Ishikawa (cell line): ENCODE measurements around the gene LIG1.

Source experiments
- CREB1 ChIP-seq: IDR thresholded peaks from 2 replicates; pipeline ENCODE4 v1.6.1; 2012; ENCODE audit warnings: low read depth
- EGR1 ChIP-seq: IDR thresholded peaks from 2 replicates; pipeline ENCODE4 v1.6.1; 2012
- TEAD4 ChIP-seq: IDR thresholded peaks from 2 replicates; pipeline ENCODE4 v1.6.1; 2012
- YY1 ChIP-seq: IDR thresholded peaks from 2 replicates; pipeline ENCODE4 v1.6.1; 2012; ENCODE audit warnings: low read depth
- TF ChIP-seq, protein P1 (sequence below): IDR thresholded peaks from 2 replicates; pipeline ENCODE4 v1.6.1; 2012; ENCODE audit warnings: low read depth, mild to moderate bottlenecking

DNA sequence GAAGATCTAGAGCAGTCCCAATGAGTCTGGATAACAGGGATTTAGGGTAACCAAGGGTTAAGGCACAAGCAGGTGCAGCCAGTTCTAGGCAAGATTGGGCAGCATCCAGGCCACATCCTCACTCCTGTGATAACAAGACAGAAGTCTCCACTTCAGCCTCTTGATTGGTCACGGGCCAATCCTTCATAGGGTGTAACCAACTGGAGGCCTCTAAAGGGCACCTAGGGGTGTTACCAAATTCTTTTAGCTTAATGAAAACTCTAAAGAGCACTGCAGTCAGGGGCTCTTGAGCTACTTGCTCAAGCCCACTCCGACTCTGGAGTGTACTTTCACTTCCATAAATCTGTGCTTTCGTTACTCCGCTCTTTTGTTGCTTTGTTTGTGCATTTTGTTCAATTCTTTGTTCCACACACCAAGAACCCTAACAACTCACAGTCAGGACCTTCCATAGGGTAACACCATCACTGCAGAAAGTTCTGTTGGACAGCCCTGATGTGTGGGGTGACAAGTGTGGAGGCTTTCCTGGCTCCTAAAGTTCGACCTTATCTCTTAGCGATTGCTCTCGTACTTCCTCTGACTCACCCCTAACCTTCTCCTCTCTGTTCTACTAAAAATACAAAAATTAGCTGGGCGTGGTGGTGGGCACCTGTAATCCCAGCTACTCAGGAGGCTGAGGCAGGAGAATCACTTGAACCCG, 36.4 kb upstream of the LIG1 start:
- TF ChIP-seq, protein P1, sequence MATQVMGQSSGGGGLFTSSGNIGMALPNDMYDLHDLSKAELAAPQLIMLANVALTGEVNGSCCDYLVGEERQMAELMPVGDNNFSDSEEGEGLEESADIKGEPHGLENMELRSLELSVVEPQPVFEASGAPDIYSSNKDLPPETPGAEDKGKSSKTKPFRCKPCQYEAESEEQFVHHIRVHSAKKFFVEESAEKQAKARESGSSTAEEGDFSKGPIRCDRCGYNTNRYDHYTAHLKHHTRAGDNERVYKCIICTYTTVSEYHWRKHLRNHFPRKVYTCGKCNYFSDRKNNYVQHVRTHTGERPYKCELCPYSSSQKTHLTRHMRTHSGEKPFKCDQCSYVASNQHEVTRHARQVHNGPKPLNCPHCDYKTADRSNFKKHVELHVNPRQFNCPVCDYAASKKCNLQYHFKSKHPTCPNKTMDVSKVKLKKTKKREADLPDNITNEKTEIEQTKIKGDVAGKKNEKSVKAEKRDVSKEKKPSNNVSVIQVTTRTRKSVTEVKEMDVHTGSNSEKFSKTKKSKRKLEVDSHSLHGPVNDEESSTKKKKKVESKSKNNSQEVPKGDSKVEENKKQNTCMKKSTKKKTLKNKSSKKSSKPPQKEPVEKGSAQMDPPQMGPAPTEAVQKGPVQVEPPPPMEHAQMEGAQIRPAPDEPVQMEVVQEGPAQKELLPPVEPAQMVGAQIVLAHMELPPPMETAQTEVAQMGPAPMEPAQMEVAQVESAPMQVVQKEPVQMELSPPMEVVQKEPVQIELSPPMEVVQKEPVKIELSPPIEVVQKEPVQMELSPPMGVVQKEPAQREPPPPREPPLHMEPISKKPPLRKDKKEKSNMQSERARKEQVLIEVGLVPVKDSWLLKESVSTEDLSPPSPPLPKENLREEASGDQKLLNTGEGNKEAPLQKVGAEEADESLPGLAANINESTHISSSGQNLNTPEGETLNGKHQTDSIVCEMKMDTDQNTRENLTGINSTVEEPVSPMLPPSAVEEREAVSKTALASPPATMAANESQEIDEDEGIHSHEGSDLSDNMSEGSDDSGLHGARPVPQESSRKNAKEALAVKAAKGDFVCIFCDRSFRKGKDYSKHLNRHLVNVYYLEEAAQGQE = no peak
- TF ChIP-seq EGR1 (no peak), CREB1 (no peak), YY1 (no peak), TEAD4 (no peak)
